Colonic mucosa (tissue), 4 donors: ENCODE results near the gene PHACTR1. TPM values are rescaled to one million over a fixed set of nuclear protein-coding genes. Genes with fewer than 3 reads are reported as not detected.
"Not testable (repeated sequence)": the region's sequence is repeated elsewhere in the genome, so short reads cannot be mapped to it uniquely, and the experiment has no call there.

Experiments
- DNase-seq: peaks from one replicate; pipeline ENCODE4 v3.0.0-alpha.2; 2020
- H3K27ac ChIP-seq: fragments of 200-600 bp; one replicate; pipeline ENCODE4 v1.8.0; 2021
- H3K27me3 ChIP-seq: fragments of 200-600 bp; one replicate; pipeline ENCODE4 v1.8.0; 2021
- H3K36me3 ChIP-seq: fragments of 200-600 bp; one replicate; pipeline ENCODE4 v1.8.0; 2021
- H3K4me1 ChIP-seq: fragments of 200-600 bp; one replicate; pipeline ENCODE4 v1.8.0; 2021; ENCODE audit warnings: mild to moderate bottlenecking
- H3K4me3 ChIP-seq: fragments of 200-600 bp; one replicate; pipeline ENCODE4 v1.8.0; 2021
- H3K9ac ChIP-seq, 2 donors: one replicate each; pipeline ENCODE4 v1.7.0; 2013; ENCODE audit warnings: control low read depth in 2 of 2, low read depth in 2 of 2, low read length in 2 of 2
- H3K9me3 ChIP-seq: fragments of 200-600 bp; one replicate; pipeline ENCODE4 v1.8.0; 2021
- CTCF ChIP-seq: fragments of 200-600 bp; IDR thresholded peaks from one replicate; pipeline ENCODE4 v1.8.0; 2022; ENCODE audit warnings: antibody characterized with exemption, mild to moderate bottlenecking
- intact Hi-C: fragments of 100-400 bp; cut with DNase I; formaldehyde crosslinking; loops from one replicate; pipeline ENCODE4 v1.14.1; 2022
- total RNA-seq, 2 donors: library from RNA; stranded (reverse); fragmentation: NEBNext Ultra II Directional in 1 of 2; extraction: Animal tissue kit (Norgen Biotek cat#: 25700) in 1 of 2; gene quantifications; one replicate each; pipeline ENCODE4 v1.2.1, GENCODE V29; 2021
- donor health status: healthy.
- donor health status: DM: no; HTN: no; CAD: no.
- donor health status: DM: no; HTN: no; CAD: no.

PHACTR1 gene
- total RNA-seq, 2 donors from 2014 or later: 1.7 to 2.2 TPM

GRCh38 chr6:13243033-13243432 is 526.5 kb downstream of the PHACTR1 start:
- Histone ChIP-seq H3K9ac (no peak overlapping the region), H3K36me3 (no peaks in the 10 kb centered on the region), H3K4me1 (no peaks in the 10 kb centered on the region), H3K4me3 (no peak overlapping the region), H3K9me3 (no peaks in the 10 kb centered on the region), H3K27me3 (no peaks in the 10 kb centered on the region), H3K27ac (no peak overlapping the region)
- intact Hi-C loops: no loop called here
- no peak for DNase-seq
- TF ChIP-seq CTCF: no peak

- H3K27ac ChIP-seq, DNase-seq, H3K36me3 ChIP-seq, H3K4me3 ChIP-seq, H3K9ac ChIP-seq, H3K9me3 ChIP-seq, intact Hi-C loops, H3K27me3 ChIP-seq, H3K4me1 ChIP-seq: not testable (repeated sequence)
Observed at GRCh38 chr6:13243745-13244144, 527.2 kb downstream of the PHACTR1 start.

- Histone ChIP-seq H3K27me3 (no peaks in the 10 kb centered on the region), H3K36me3 (no peaks in the 10 kb centered on the region), H3K4me3 (no peak overlapping the region), H3K4me1 (no peaks in the 10 kb centered on the region), H3K27ac (no peak overlapping the region), H3K9ac (no peak overlapping the region), H3K9me3 (no peaks in the 10 kb centered on the region)
- DNase-seq: no peak
- intact Hi-C loops: no loop called here
- TF ChIP-seq CTCF: no peak
Observed at GRCh38 chr6:13247627-13248026, 531.1 kb downstream of the PHACTR1 start.

- Histone ChIP-seq H3K36me3 (no peaks in the 10 kb centered on the region), H3K27me3 (no peaks in the 10 kb centered on the region), H3K4me1 (no peaks in the 10 kb centered on the region), H3K9ac (no peak overlapping the region), H3K9me3 (no peaks in the 10 kb centered on the region), H3K4me3 (no peak overlapping the region), H3K27ac (no peak overlapping the region)
- TF ChIP-seq CTCF: no peak
- intact Hi-C loops: no loop called here
- DNase-seq: no peak
Observed at GRCh38 chr6:13248053-13248452, 531.5 kb downstream of the PHACTR1 start.

GRCh38 chr6:13248584-13248985 is 532.0 kb downstream of the PHACTR1 start:
- Histone ChIP-seq H3K4me1 (no peaks in the 10 kb centered on the region), H3K27me3 (no peaks in the 10 kb centered on the region), H3K27ac (no peak overlapping the region), H3K9ac (no peak overlapping the region), H3K4me3 (no peak overlapping the region), H3K36me3 (no peaks in the 10 kb centered on the region), H3K9me3 (no peaks in the 10 kb centered on the region)
- no peak for DNase-seq
- intact Hi-C loops: no loop called here
- TF ChIP-seq CTCF: no peak

GRCh38 chr6:13248994-13249393 is 532.4 kb downstream of the PHACTR1 start:
- intact Hi-C loops: no loop called here
- no peaks in the 10 kb centered on the region for H3K4me1 ChIP-seq
- no peaks in the 10 kb centered on the region for H3K9me3 ChIP-seq
- no peaks in the 10 kb centered on the region for H3K36me3 ChIP-seq
- H3K9ac ChIP-seq: no peak overlapping the region
- no peak for DNase-seq
- TF ChIP-seq CTCF: no peak
- H3K27ac ChIP-seq: no peak overlapping the region
- H3K27me3 ChIP-seq: no peaks in the 10 kb centered on the region
- no peak overlapping the region for H3K4me3 ChIP-seq
